ENCODE data around the gene CBARP.

DNA sequence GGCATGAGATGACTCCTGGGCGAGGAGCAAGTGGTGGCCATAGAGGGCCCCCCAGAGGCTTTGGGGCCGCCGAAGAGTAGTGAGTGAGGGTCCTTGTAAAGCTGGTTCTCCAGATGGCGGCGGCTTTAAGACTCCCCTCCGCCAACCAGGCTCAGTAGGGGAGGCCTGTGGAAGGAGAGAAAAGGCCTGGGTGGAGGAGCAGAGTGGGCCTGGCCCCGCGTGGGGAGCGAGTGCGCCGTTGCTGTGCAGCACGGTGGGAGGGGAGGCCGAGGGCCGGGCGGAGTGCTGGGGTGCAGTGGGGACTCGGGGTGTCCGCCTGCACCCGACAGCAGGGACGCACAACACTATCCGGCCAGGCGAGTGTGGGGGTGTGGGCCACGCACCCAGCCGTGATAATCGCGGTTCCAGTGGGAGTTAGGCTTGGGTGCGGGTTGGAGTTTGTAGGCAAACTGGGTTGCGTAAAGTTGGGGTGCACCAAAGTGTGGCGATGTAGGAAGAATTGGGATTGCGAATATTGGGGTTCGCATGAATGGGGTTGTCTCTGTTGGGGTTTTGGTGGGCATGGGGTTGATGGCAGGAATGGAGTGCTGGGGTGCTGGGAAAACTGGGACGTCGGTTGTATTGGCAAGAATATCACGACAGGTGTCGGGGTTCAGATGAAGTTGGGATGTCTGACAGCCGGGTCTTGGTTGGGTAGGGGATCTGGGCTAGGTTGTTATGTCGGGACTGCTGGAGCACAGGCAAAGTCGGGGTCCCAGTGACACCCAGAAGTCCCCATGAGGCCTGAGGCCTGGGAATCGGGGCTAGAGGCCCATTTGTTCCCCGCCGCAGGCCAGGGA, 30.6 kb upstream of the CBARP start:
- TF ChIP-seq, protein P1, sequence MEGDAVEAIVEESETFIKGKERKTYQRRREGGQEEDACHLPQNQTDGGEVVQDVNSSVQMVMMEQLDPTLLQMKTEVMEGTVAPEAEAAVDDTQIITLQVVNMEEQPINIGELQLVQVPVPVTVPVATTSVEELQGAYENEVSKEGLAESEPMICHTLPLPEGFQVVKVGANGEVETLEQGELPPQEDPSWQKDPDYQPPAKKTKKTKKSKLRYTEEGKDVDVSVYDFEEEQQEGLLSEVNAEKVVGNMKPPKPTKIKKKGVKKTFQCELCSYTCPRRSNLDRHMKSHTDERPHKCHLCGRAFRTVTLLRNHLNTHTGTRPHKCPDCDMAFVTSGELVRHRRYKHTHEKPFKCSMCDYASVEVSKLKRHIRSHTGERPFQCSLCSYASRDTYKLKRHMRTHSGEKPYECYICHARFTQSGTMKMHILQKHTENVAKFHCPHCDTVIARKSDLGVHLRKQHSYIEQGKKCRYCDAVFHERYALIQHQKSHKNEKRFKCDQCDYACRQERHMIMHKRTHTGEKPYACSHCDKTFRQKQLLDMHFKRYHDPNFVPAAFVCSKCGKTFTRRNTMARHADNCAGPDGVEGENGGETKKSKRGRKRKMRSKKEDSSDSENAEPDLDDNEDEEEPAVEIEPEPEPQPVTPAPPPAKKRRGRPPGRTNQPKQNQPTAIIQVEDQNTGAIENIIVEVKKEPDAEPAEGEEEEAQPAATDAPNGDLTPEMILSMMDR (IDR thresholded peaks at IDR 0.05) = no peak
- no peak for TF ChIP-seq POLR2AphosphoS5 (IDR thresholded peaks at IDR 0.05)

Data from esophagus muscularis mucosa (tissue), 3 donors.